ENCODE measurements around the gene ZNF850.

Gene ZNF850

GRCh38 chr19:36672368-36672767 lies 100.2 kb downstream of the ZNF850 start:
- Mint-ChIP-seq H3K27ac (no peak overlapping the region), H3K9me3 (peaks cover 53% of the 10 kb centered on the region), H3K4me3 (no peak overlapping the region), H3K27me3 (no peaks in the 10 kb centered on the region), H3K4me1 (peaks cover 8% of the 10 kb centered on the region), H3K36me3 (ENCODE audit: low read depth) (peaks cover 48% of the 10 kb centered on the region)
- no peak for ATAC-seq
- no peak for DNase-seq

- H3K9me3 Mint-ChIP-seq: peaks cover 67% of the 10 kb centered on the region
- H3K36me3 Mint-ChIP-seq (ENCODE audit: low read depth): peaks cover 66% of the 10 kb centered on the region
- no peak overlapping the region for H3K27ac Mint-ChIP-seq
- H3K4me3 Mint-ChIP-seq: peak overlapping the region; percentile 22
- no peak for ATAC-seq
- no peak for DNase-seq
- H3K4me1 Mint-ChIP-seq: peaks cover 23% of the 10 kb centered on the region
- no peaks in the 10 kb centered on the region for H3K27me3 Mint-ChIP-seq
Measured at GRCh38 chr19:36668646-36669045, 104.0 kb downstream of the ZNF850 start.

GRCh38 chr19:36665832-36666231 lies 106.8 kb downstream of the ZNF850 start:
- peaks cover 65% of the 10 kb centered on the region for H3K9me3 Mint-ChIP-seq
- DNase-seq (no peak), ATAC-seq (no peak)
- peak overlapping the region; percentile 64 for H3K27ac Mint-ChIP-seq
- peak overlapping the region; percentile 98 for H3K4me3 Mint-ChIP-seq
- H3K4me1 Mint-ChIP-seq: peaks cover 23% of the 10 kb centered on the region
- no peaks in the 10 kb centered on the region for H3K27me3 Mint-ChIP-seq
- H3K36me3 Mint-ChIP-seq (ENCODE audit: low read depth): peaks cover 62% of the 10 kb centered on the region

All from activated naive CD8-positive, alpha-beta T cell treated with anti-CD3 and anti-CD28 coated beads, Interleukin-2, amount 50 U/mL, for 24 hours (primary cell).